Skin epidermis (tissue), 12 donors: Measurements from ENCODE around the gene NR2F6.
A peak's percentile ranks its signal among the peaks of the same experiment; 100 is the strongest.

Experiments used
- H3K27ac ChIP-seq, 21 experiments: fragments of 200-600 bp; sonication (generic) in 11 of 21; one replicate each; pipeline ENCODE4 v1.5.0; 2020; ENCODE audit warnings: mild to moderate bottlenecking in 3 of 21, inconsistent platforms in 2 of 21, moderate library complexity in 2 of 21
- H3K4me3 ChIP-seq, 7 experiments: fragments of 200-600 bp; sonication (generic) in 2 of 7; one replicate each; pipeline ENCODE4 v1.5.0; 2020; ENCODE audit warnings: inconsistent platforms in 2 of 7, mild to moderate bottlenecking in 2 of 7, moderate library complexity in 1 of 7

NR2F6 gene

GRCh38 chr19:17266589-17266974 is 20.9 kb upstream of the NR2F6 start:
- Histone ChIP-seq H3K4me3 (no peak overlapping the region), H3K27ac (peak overlapping the region in 5 of 21 experiments; percentile 25 to 82 (median 29))

GRCh38 chr19:17266026-17266425 is 20.3 kb upstream of the NR2F6 start:
- Histone ChIP-seq H3K4me3 (no peak overlapping the region), H3K27ac (peak overlapping the region in 2 of 21 experiments; percentile 25 to 29)

- peak within 1 kb of the TSS in 8 of 21 experiments; percentile 4 to 66 (median 30) for H3K27ac ChIP-seq
- peak within 1 kb of the TSS in 1 of 7 experiments; percentile 15 for H3K4me3 ChIP-seq
Measured at GRCh38 chr19:17264641-17264979, 18.9 kb upstream of the NR2F6 start, which contains the start of gene USHBP1. USHBP1 (minus strand) TSS chr19:17264745; CDS start chr19:17264299, 446 bp downstream.

- Histone ChIP-seq H3K27ac (peak overlapping the region in 8 of 21 experiments; percentile 4 to 66 (median 20)), H3K4me3 (peak overlapping the region in 1 of 7 experiments; percentile 15)
Measured at GRCh38 chr19:17263712-17264640, 18.3 kb upstream of the NR2F6 start.

- Histone ChIP-seq H3K4me3 (no peak overlapping the region), H3K27ac (no peak overlapping the region)
Measured at GRCh38 chr19:17262557-17262956, 16.8 kb upstream of the NR2F6 start.

- Histone ChIP-seq H3K27ac (no peak overlapping the region), H3K4me3 (no peak overlapping the region)
Measured at GRCh38 chr19:17260842-17261325, 15.2 kb upstream of the NR2F6 start.

- Histone ChIP-seq H3K4me3 (no peak overlapping the region), H3K27ac (no peak overlapping the region)
Measured at GRCh38 chr19:17259934-17260333, 14.2 kb upstream of the NR2F6 start.

- Histone ChIP-seq H3K4me3 (no peak overlapping the region), H3K27ac (no peak overlapping the region)
Measured at GRCh38 chr19:17259118-17259780, 13.5 kb upstream of the NR2F6 start.

- H3K4me3 ChIP-seq: no peak overlapping the region
Measured at GRCh38 chr19:17256130-17256529, 10.4 kb upstream of the NR2F6 start.

GRCh38 chr19:17255150-17255621 is 9.5 kb upstream of the NR2F6 start:
- Histone ChIP-seq H3K27ac (no peak overlapping the region), H3K4me3 (no peak overlapping the region)

More at GRCh38 chr19:17256130-17256529, 10.4 kb upstream of the NR2F6 start:
- H3K27ac ChIP-seq: no peak overlapping the region

- H3K4me3 ChIP-seq: no peak overlapping the region
- H3K27ac ChIP-seq: no peak overlapping the region
Measured at GRCh38 chr19:17254636-17255035, 8.9 kb upstream of the NR2F6 start.

- H3K4me3 ChIP-seq: no peak overlapping the region
- no peak overlapping the region for H3K27ac ChIP-seq
Measured at GRCh38 chr19:17249887-17250548, 4.3 kb upstream of the NR2F6 start.

- peak overlapping the region in 4 of 21 experiments; percentile 11 to 90 (median 58) for H3K27ac ChIP-seq
- H3K4me3 ChIP-seq: no peak overlapping the region
Measured at GRCh38 chr19:17248011-17248776, 2.5 kb upstream of the NR2F6 start.

- H3K27ac ChIP-seq: peak overlapping the region; percentile 13 to 91 (median 84)
Measured at GRCh38 chr19:17246681-17247425, 1.1 kb upstream of the NR2F6 start.

GRCh38 chr19:17244618-17245534 is 843 bp downstream of the NR2F6 start:
- Histone ChIP-seq H3K4me3 (peak overlapping the region; percentile 45 to 83 (median 63)), H3K27ac (peak overlapping the region; percentile 26 to 88 (median 75))

More at GRCh38 chr19:17246681-17247425, 1.1 kb upstream of the NR2F6 start:
- H3K4me3 ChIP-seq: peak overlapping the region; percentile 28 to 83 (median 60)

GRCh38 chr19:17243830-17244617 is 1.7 kb downstream of the NR2F6 start:
- peak overlapping the region; percentile 45 to 83 (median 63) for H3K4me3 ChIP-seq

More at GRCh38 chr19:17243830-17244617, 1.7 kb downstream of the NR2F6 start:
- peak overlapping the region; percentile 26 to 88 (median 75) for H3K27ac ChIP-seq
